Measurements from ENCODE around the gene DMXL1.

GRCh38 chr5:119022773-119023172, 48.1 kb upstream of the DMXL1 start:
- TF ChIP-seq EP300 (IDR thresholded peaks at IDR 0.05; ENCODE audit: borderline replicate concordance) (no peak), TEAD4 (IDR thresholded peaks at IDR 0.05) (no peak), YY1 (IDR thresholded peaks at IDR 0.05; ENCODE audit: low read depth) (no peak), CEBPB (IDR thresholded peaks at IDR 0.05) (no peak), ZBTB7A (IDR thresholded peaks at IDR 0.05; ENCODE audit: low read depth) (no peak), MAX (IDR thresholded peaks at IDR 0.05) (no peak), TCF12 (IDR thresholded peaks at IDR 0.05; ENCODE audit: low read depth) (no peak), USF1 (IDR thresholded peaks at IDR 0.05) (no peak)

All from Ishikawa (cell line).